Measurements from ENCODE around the gene AXIN2.

Gene AXIN2

DNA sequence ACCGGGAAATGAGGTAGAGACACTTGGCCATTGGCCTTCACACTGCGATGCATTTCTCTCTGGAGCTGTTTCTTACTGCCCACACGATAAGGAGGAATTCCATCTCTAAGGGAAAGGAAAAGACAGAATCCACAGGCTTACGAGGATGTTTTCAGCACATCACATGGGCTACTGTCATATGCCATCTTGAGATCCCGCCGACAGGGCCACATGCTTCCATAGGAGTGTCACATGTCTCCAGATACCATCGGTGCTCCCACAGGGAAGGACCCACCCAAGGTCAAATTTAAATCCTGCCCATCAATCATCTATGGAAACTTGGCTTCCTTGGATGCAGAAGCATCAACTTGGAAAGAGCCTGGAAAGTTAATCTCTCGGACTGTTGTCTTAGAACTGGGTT is 20.0 kb downstream of the AXIN2 start:
- DNase-seq (ENCODE audit: low read depth), result no peak
- TF ChIP-seq, protein P1, sequence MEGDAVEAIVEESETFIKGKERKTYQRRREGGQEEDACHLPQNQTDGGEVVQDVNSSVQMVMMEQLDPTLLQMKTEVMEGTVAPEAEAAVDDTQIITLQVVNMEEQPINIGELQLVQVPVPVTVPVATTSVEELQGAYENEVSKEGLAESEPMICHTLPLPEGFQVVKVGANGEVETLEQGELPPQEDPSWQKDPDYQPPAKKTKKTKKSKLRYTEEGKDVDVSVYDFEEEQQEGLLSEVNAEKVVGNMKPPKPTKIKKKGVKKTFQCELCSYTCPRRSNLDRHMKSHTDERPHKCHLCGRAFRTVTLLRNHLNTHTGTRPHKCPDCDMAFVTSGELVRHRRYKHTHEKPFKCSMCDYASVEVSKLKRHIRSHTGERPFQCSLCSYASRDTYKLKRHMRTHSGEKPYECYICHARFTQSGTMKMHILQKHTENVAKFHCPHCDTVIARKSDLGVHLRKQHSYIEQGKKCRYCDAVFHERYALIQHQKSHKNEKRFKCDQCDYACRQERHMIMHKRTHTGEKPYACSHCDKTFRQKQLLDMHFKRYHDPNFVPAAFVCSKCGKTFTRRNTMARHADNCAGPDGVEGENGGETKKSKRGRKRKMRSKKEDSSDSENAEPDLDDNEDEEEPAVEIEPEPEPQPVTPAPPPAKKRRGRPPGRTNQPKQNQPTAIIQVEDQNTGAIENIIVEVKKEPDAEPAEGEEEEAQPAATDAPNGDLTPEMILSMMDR (conservative IDR thresholded peaks at IDR 0.05; ENCODE audit: low read depth, low read length), result no peak
- H3K4me3 ChIP-seq (ENCODE audit: low read length), result no peak overlapping the region

- H3K4me3 ChIP-seq (ENCODE audit: low read length), result no peak overlapping the region
- TF ChIP-seq, protein P1 (conservative IDR thresholded peaks at IDR 0.05; ENCODE audit: low read depth, low read length), result no peak
- DNase-seq (ENCODE audit: low read depth), result no peak
These were observed 21.7 kb downstream of the AXIN2 start for GRCh38 chr17:65539630-65540266.

GRCh38 chr17:65538675-65539529 is 22.5 kb downstream of the AXIN2 start:
- TF ChIP-seq, protein P1 (conservative IDR thresholded peaks at IDR 0.05; ENCODE audit: low read depth, low read length), result no peak
- no peak for DNase-seq (ENCODE audit: low read depth)
- H3K4me3 ChIP-seq (ENCODE audit: low read length), result no peak overlapping the region

DNA sequence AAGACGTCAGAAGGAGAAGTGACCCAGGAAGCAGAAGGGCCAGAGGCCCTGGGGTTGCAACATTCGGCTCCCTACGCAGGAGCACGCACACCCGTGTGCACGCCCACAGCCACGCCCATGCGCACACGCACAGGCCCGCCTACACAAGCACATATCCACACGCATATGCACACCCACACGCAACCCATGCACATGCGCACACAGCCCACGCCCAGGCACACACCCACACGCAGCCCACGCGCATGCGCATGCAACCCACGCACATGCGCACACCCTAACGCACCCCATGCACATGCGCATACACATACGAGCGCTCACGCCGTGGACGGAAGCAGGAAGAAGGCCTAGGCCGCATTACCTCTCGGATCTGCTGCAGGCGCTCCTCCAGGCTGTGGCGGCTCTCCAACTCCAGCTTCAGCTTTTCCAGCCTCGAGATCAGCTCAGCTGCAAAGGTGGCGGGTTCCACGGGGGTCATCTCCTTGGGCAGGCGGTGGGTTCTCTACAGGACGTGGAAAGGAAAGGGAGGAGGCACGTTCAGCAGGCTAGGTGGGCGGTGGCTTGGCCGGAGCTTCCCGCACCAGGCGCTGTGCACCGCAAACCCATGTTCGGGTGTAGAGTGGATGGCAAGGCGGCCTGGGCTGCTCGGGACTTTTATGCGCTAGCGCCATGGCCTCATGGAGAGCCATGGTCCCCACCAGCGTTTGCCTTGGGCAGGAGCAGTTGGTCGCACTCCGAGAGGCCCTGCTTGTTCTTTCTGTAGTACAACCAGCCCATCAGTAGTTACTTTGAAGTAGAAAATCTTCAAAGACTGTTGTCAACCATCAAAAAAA is 23.4 kb downstream of the AXIN2 start:
- TF ChIP-seq, protein P1 (conservative IDR thresholded peaks at IDR 0.05; ENCODE audit: low read depth, low read length), result no peak
- no peak overlapping the region for H3K4me3 ChIP-seq (ENCODE audit: low read length)
- no peak for DNase-seq (ENCODE audit: low read depth)

GRCh38 chr17:65537343-65537844 is 24.1 kb downstream of the AXIN2 start:
- H3K4me3 ChIP-seq (ENCODE audit: low read length), result no peak overlapping the region
- no peak for DNase-seq (ENCODE audit: low read depth)
- TF ChIP-seq, protein P1 (conservative IDR thresholded peaks at IDR 0.05; ENCODE audit: low read depth, low read length), result no peak

DNA sequence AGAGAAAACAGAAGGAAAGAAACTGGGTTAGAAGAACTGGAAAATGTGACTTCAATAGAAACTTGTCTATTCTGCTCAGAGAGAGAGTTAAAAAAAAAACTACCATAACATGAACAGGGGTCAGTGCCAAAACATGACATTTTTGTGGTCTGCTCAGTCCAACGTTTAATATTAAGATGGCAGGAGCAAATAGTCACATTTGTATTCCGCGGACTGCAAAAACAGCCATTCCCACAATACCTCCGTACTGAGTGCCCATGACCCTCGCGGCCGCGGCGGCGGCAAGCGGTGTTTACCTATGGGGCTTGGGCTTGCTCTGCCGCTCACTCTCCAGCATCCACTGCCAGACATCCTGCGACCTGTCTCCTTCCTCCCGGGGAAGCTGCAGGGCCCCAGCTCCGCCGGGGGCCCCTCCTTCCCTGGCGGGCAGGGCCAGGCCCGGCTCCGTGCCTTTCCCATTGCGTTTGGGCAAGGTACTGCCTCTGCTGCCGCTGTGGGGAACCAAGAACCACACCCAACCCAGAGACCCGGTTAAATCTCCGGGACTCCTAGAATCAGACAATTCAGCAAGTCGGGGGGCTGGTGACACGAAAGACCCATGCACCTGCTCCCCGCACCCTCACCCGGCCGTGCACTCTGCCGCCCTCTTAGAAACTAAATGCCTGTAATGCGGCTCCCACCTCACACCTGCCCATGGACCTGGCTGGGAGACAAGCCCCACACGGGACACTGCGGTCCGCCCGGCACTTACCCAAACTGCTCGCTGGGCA is 24.7 kb downstream of the AXIN2 start:
- no peak overlapping the region for H3K4me3 ChIP-seq (ENCODE audit: low read length)
- TF ChIP-seq, protein P1 (conservative IDR thresholded peaks at IDR 0.05; ENCODE audit: low read depth, low read length), result no peak
- DNase-seq (ENCODE audit: low read depth), result no peak
